Astrocyte of the spinal cord (primary cell): Measurements from ENCODE around the gene INPP5B.

Source experiments
- DNase-seq: peaks from one replicate; pipeline ENCODE4 v3.0.0; 2011; ENCODE audit warnings: low read depth, low spot score
- H3K4me3 ChIP-seq: 2 replicates; pipeline ENCODE4 v1.5.1; 2011; ENCODE audit warnings: low read depth, mild to moderate bottlenecking, low read length, moderate library complexity
- in situ Hi-C: cut with HindIII; loops from 2 replicates; pipeline ENCODE4 v1.10.0; 2017; ENCODE audit warnings: low sequenced_read_pairs
- TF ChIP-seq, protein P1 (sequence below): IDR thresholded peaks from 2 replicates; pipeline ENCODE4 v1.5.1; 2012; ENCODE audit warnings: low read depth, mild to moderate bottlenecking, low read length, inconsistent platforms

INPP5B gene

GRCh38 chr1:37884145-37884544, 62.7 kb downstream of the INPP5B start:
- DNase-seq, result no peak
- in situ Hi-C loops, result no loop called here
- TF ChIP-seq, protein P1, sequence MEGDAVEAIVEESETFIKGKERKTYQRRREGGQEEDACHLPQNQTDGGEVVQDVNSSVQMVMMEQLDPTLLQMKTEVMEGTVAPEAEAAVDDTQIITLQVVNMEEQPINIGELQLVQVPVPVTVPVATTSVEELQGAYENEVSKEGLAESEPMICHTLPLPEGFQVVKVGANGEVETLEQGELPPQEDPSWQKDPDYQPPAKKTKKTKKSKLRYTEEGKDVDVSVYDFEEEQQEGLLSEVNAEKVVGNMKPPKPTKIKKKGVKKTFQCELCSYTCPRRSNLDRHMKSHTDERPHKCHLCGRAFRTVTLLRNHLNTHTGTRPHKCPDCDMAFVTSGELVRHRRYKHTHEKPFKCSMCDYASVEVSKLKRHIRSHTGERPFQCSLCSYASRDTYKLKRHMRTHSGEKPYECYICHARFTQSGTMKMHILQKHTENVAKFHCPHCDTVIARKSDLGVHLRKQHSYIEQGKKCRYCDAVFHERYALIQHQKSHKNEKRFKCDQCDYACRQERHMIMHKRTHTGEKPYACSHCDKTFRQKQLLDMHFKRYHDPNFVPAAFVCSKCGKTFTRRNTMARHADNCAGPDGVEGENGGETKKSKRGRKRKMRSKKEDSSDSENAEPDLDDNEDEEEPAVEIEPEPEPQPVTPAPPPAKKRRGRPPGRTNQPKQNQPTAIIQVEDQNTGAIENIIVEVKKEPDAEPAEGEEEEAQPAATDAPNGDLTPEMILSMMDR, result no peak
- H3K4me3 ChIP-seq, result no peak overlapping the region

DNA sequence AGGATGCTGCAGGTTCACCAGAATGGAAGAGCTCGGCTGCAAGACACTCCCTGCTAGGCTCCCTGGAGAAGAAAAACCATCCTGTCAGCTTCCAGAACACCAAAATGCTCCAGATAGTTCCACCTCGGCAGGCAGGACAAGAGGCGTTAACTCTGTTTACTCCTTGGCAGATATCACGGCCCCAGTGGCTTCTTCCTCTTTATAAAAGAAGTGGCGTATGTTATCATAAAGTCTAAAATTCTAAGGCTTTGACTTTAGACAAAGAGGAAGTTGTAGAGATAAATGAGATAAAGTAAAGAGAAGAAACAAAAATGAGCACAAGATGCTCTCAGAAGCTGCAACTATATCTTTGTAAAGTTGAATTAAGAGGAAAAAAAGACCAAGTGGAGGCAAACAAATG, 63.2 kb downstream of the INPP5B start:
- in situ Hi-C loops, result no loop called here
- TF ChIP-seq, protein P1, result no peak
- DNase-seq, result no peak
- no peak overlapping the region for H3K4me3 ChIP-seq

- in situ Hi-C loops, result no loop called here
- TF ChIP-seq, protein P1, result no peak
- no peak overlapping the region for H3K4me3 ChIP-seq
- no peak for DNase-seq
Observed at GRCh38 chr1:37879865-37880264, 67.0 kb downstream of the INPP5B start.

- H3K4me3 ChIP-seq, result no peak overlapping the region
- TF ChIP-seq, protein P1, result no peak
- no peak for DNase-seq
- in situ Hi-C loops, result no loop called here
Observed at GRCh38 chr1:37878071-37878470, 68.8 kb downstream of the INPP5B start.

- TF ChIP-seq, protein P1, result peak; percentile 37
- DNase-seq, result peak; percentile 12
Observed at GRCh38 chr1:37875833-37876232, 71.0 kb downstream of the INPP5B start.

DNA sequence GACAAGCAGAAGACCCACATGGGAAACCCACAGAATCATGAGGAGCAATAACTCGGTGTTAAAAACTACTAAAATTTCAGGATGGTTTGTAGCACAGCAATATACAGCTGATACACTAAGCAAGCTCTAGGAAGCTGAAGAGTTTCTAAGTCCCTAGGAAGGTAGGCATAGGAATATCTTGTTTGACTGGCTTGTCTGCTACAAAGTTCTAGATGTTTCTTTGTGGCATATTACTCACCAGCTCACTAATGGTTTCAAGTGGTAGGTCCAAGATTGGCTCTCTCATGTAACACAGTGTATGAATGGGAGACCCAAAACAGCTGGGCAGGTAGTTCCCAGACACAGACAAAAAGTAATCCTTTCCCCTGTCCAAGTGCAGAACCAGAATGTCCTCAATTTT, 74.2 kb downstream of the INPP5B start:
- H3K4me3 ChIP-seq, result no peak overlapping the region
- no peak for DNase-seq
- in situ Hi-C loops, result no loop called here
- TF ChIP-seq, protein P1, result no peak

More at GRCh38 chr1:37875833-37876232, 71.0 kb downstream of the INPP5B start:
- H3K4me3 ChIP-seq, result no peak overlapping the region
- in situ Hi-C loops, result no loop called here

DNA sequence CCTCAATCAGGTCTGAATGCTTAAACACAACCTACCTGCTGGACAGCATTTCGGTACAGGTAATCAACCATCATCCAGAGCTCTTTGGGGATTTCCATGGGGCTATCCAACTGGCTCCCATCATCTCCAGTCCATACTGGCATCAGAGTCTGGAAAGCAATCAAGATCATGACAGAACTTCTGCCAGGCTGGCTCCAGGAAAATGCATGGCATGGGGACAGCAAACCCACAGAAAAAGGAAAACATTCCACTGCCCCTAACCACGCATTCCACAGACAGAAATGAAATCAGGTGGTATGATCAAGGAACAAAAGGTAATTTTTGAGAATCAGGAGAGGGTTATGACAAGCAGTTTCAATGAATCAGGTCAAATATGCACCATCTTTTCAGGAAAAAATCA, 78.4 kb downstream of the INPP5B start:
- no peak for DNase-seq
- no peak overlapping the region for H3K4me3 ChIP-seq
- in situ Hi-C loops, result no loop called here
- TF ChIP-seq, protein P1, result no peak
